GM12878 (cell line): Measurements from ENCODE around the gene OSM.

Experiments
- CTCF ChIP-seq, 3 experiments: IDR thresholded peaks in 2 of 3; conservative IDR thresholded peaks in 1 of 3; 2 replicates each; pipeline ENCODE4 v1.5.1; 2011; ENCODE audit warnings: low read depth in 3 of 3, low read length in 3 of 3, mild to moderate bottlenecking in 3 of 3, control low read depth in 2 of 3, moderate library complexity in 2 of 3, inconsistent platforms in 1 of 3, mixed read lengths in 1 of 3; ENCODE audit not compliant: control insufficient read depth in 2 of 3, insufficient read depth in 1 of 3; ENCODE audit errors: extremely low read depth in 1 of 3
- HCFC1 ChIP-seq: fragments of 150-350 bp; IDR thresholded peaks from 2 replicates; pipeline ENCODE4 v1.6.1; 2014; ENCODE audit warnings: low read length
- ZZZ3 ChIP-seq: IDR thresholded peaks from 2 replicates; pipeline ENCODE4 v1.6.1; 2011; ENCODE audit warnings: low read depth; ENCODE audit not compliant: control insufficient read depth, insufficient read length

GRCh38 chr22:30287648-30288418 is 21.2 kb upstream of the OSM start:
- TF ChIP-seq ZZZ3 = no peak
- peak; percentile 83 to 92 (median 87) for TF ChIP-seq CTCF (IDR thresholded peaks at IDR 0.05 in 2 of 3, conservative IDR thresholded peaks at IDR 0.05 in 1 of 3; ENCODE audit: control insufficient read depth in 2 of 3, extremely low read depth in 1 of 3, insufficient read depth in 1 of 3, low read depth in 3 of 3, low read length in 3 of 3)
- peak; percentile 20; the same call in 1 of the 2 replicates for TF ChIP-seq HCFC1
